Measurements from ENCODE around the gene LAMC3.

LAMC3 gene

DNA sequence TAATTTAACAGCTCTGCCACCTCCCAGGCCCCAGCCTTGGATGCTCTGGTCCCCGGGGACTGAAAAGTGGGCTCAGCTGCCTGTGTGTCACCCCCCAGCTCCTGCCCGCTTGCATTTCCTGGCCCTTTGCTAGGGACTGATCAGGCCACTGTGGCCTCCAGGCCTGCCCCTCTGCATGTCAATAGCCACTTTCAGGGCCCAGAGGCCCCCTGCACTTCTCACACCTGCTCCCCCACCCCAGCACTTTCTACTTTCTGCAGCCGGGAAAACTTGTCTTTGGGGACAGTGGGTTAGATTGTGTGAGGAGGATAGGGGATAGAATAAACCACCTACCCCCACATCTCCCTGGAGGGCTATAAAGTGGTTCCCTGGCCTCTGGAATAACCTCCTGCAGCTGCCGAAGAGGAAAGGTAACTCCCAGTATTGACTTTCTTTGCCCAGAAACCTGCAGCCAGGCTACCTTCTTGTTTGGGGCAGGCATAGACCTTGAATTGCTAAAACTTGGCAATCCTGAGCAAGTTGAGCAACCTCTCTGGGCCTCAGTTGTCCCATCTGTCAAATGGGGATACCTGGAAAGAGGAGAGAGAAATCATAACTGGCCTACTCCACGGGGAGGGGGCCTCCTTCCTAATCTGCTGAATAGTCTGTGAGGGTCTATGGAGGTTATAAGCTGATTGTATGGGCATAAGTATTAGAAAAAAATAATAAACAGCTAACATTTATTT is 95.2 kb downstream of the LAMC3 start:
- TF ChIP-seq, protein P1, sequence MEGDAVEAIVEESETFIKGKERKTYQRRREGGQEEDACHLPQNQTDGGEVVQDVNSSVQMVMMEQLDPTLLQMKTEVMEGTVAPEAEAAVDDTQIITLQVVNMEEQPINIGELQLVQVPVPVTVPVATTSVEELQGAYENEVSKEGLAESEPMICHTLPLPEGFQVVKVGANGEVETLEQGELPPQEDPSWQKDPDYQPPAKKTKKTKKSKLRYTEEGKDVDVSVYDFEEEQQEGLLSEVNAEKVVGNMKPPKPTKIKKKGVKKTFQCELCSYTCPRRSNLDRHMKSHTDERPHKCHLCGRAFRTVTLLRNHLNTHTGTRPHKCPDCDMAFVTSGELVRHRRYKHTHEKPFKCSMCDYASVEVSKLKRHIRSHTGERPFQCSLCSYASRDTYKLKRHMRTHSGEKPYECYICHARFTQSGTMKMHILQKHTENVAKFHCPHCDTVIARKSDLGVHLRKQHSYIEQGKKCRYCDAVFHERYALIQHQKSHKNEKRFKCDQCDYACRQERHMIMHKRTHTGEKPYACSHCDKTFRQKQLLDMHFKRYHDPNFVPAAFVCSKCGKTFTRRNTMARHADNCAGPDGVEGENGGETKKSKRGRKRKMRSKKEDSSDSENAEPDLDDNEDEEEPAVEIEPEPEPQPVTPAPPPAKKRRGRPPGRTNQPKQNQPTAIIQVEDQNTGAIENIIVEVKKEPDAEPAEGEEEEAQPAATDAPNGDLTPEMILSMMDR (IDR thresholded peaks at IDR 0.05; ENCODE audit: insufficient read depth, low read depth, low read length, missing control alignments) = no peak
- H3K4me3 ChIP-seq (ENCODE audit: low read length) = no peak overlapping the region
- no peak for DNase-seq (ENCODE audit: low read depth)

DNA sequence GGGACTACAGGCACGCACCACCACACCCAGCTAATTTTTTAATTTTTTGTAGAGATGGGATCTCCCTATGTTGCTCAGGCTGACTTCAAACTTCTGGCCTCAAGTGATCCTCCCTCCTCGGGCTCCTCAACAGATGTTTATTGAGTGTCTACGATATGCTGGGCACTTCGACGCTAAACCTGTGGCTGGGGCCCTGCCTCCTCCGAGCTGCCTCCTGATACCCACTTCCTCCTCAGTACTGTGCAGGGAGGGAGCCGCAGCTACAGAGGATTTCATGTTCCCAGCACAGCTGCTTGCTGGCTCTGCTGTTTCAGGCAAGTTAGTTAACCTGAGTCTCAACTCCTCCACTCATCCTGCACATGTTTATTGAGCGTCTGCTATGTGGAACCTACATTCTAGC is 97.0 kb downstream of the LAMC3 start:
- no peak for DNase-seq (ENCODE audit: low read depth)

DNA sequence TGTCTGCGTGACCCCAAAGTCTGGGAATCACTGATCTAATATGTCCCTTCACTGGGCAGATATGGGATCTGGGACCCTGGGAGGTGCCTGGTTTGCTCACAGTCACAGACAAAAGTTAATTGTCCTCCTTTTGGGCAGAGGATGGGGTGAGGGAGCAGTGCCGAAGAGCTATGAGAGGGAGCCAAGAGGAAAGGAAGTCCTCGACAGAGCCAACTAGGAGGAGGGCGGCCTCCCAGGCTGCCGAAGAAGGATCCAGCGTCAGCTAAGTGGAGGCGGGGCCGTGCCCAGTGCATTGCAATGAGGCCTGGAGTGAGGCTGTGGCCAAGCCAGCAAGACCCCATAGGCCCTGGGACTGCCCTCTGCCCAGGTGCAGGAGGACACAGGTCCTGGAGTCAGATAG is 98.8 kb downstream of the LAMC3 start:
- TF ChIP-seq, protein P1 (IDR thresholded peaks at IDR 0.05; ENCODE audit: insufficient read depth, low read depth, low read length, missing control alignments) = no peak
- DNase-seq (ENCODE audit: low read depth) = no peak
- H3K4me3 ChIP-seq (ENCODE audit: low read length) = no peak overlapping the region

More for the DNA sequence above, 97.0 kb downstream of the LAMC3 start:
- H3K4me3 ChIP-seq (ENCODE audit: low read length) = no peak overlapping the region
- TF ChIP-seq, protein P1 (IDR thresholded peaks at IDR 0.05; ENCODE audit: insufficient read depth, low read depth, low read length, missing control alignments) = no peak

DNA sequence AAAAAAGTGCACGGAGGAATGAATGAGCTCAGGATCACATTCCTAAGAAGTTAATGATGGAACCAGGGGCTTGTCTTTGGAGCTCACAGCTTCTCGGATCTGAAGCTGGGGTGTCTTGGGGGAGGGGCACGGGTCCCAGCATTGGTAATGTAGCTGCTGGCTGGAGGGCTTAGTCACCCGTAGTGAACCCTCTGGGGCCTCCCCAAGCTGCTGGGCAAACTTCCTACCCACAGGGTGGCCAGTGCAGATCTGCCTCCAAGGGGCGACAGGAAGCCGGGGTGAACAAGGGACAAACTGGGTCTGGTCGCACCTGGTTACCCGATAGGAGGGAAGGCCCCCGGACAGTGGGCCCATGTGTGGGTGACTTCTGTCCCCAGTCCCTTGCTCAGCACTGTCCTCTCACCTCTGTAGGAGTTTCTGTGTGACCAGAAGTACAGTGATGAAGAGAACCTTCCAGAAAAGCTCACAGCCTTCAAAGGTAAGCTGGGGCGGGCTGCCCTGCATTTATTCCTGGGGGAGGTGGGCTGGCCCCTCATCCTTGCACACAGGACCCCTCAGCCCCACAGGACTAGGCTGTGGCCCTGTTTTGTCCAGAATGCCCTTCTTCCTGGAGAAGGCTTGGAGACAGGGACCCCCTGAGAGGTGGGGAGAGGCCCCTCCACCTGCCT is 102.3 kb downstream of the LAMC3 start:
- no peak overlapping the region for H3K4me3 ChIP-seq (ENCODE audit: low read length)
- TF ChIP-seq, protein P1 (IDR thresholded peaks at IDR 0.05; ENCODE audit: insufficient read depth, low read depth, low read length, missing control alignments) = no peak
- no peak for DNase-seq (ENCODE audit: low read depth)

DNA sequence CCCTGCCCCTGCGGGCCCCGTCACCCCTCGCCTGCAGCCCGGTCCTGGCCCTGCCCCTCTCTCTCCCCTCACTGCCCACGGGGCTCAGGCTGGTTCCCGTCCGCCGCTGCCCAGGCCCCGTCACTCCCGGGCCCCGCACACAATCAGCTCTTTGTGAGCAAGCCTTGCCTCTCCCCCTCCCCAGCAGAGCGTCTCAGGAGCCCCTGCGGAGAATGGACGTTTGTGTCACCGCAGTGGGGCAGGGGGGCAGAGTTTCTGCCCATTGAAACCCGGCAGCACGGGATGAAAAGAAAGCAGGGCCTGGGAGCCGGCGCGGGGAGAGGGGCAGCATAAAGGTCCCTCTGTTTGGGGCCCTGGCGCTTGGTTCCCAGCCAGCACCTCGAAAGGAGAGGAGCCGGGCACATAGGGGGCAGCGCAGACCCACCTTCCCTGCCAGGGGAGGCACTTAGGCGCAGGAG is 102.9 kb downstream of the LAMC3 start:
- H3K4me3 ChIP-seq (ENCODE audit: low read length) = no peak overlapping the region
- TF ChIP-seq, protein P1 (IDR thresholded peaks at IDR 0.05; ENCODE audit: insufficient read depth, low read depth, low read length, missing control alignments) = no peak
- no peak for DNase-seq (ENCODE audit: low read depth)

DNA sequence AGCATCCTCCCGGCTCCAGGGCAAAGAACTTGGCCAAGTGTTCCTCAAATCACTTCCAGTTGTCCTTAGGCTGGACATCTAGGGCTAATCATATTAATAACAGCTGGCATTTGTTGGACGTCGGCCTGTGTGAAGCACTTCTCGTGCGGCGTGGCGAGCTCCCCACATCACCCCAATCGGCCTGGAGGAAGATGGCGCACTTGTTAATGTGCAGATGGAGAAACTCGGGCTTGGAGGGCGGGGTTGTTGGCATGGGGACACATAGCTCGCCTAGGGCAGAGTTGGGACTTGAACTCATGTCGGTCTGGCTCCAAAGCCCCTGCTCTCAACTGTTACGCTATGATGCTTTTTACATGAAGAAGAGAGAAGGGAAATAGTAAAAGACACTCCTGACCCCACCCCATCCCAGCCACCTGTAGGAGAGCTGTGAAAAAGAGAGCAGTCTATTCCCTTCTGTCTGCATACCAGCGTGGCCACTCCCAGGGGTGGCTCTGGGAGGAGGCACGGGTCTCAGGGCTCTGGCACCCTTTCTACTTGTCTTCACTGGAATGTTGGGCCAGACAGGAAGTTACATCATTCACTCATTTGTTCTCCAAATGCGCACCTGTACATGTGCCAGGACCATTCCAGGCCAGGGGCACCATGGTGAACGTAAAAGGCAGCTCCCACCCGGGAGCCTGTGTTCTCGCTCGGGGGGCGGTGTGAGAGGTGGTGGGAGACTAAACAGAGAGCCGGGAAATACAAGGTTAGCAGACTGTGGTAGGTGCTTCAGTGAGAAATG is 103.6 kb downstream of the LAMC3 start:
- peak; percentile 68 for DNase-seq (ENCODE audit: low read depth)
- H3K4me3 ChIP-seq (ENCODE audit: low read length) = no peak overlapping the region
- TF ChIP-seq, protein P1 (IDR thresholded peaks at IDR 0.05; ENCODE audit: insufficient read depth, low read depth, low read length, missing control alignments) = no peak

All from epithelial cell of esophagus (primary cell).